HepG2 (cell line): Measurements from ENCODE around the gene C2CD2. TPM values are rescaled to one million over a fixed set of nuclear protein-coding genes. Genes with fewer than 3 reads are reported as not detected.
A peak's percentile ranks its signal among the peaks of the same experiment; 100 is the strongest.

Experiments
- ATAC-seq: fragments of 200-7000 bp; cut with Tn5 transposase; 3 replicates; pipeline ENCODE4 v1.9.1; 2020; ENCODE audit warnings: mild to moderate bottlenecking, moderate library complexity
- BruUV-seq: library from RNA; stranded (reverse); fragments of 400-500 nt; replicated peaks from 2 replicates; lab custom pipeline; 2021; lab: Mats Ljungman, UMichigan
- CTCF ChIA-PET: fragments of 300-600 bp; formaldehyde crosslinking; extraction: SDS; loops from one replicate; lab custom pipeline; 2021; ENCODE audit warnings: low total read pairs, inconsistent platforms, low intra/inter-chr PET ratio; lab: Yijun Ruan, JAX
- POLR2A ChIA-PET: fragments of 350-600 bp; sonication (Branson Sonifier 250); formaldehyde crosslinking; loops from one replicate; lab custom pipeline; 2020; ENCODE audit warnings: antibody characterized with exemption, inconsistent platforms; lab: Yijun Ruan, JAX
- DNase-seq: peaks from one replicate; pipeline ENCODE4 v3.0.0-alpha.2; 2015; ENCODE audit warnings: low spot score
- FAIRE-seq: peaks from 3 replicates; lab custom pipeline; 2011; peaks lifted over from hg19 to GRCh38; lab: Jason Lieb, UNC
- H2AFZ ChIP-seq: one replicate; pipeline ENCODE4 v1.6.1; 2011; ENCODE audit warnings: low read length, inconsistent platforms
- H3K27ac ChIP-seq: fragments of 300-600 bp; 3 replicates; pipeline ENCODE4 v1.8.0; 2011; ENCODE audit warnings: mixed run types, mild to moderate bottlenecking, mixed read lengths, low read length, inconsistent platforms; ENCODE audit not compliant: insufficient read depth; ENCODE audit errors: extremely low read length
- H3K27me3 ChIP-seq, 2 experiments: fragments of 200-600 bp in 1 of 2; 2 replicates in 1 of 2; 3 replicates in 1 of 2; pipeline versions ENCODE4 v1.6.0 to v1.8.0; 2011; ENCODE audit warnings: low read length in 2 of 2, mild to moderate bottlenecking in 2 of 2, moderate library complexity in 2 of 2, inconsistent platforms in 1 of 2; ENCODE audit not compliant: insufficient read depth in 2 of 2, control insufficient read depth in 1 of 2
- H3K36me3 ChIP-seq, 2 experiments: fragments of 200-600 bp in 1 of 2; replicated peaks in 1 of 2; 2 replicates in 1 of 2; 3 replicates in 1 of 2; pipeline versions ENCODE4 v1.5.1 to v1.8.0; 2011; ENCODE audit warnings: low read length in 2 of 2, inconsistent platforms in 1 of 2; ENCODE audit not compliant: insufficient read depth in 2 of 2, control insufficient read depth in 1 of 2
- H3K4me1 ChIP-seq: 2 replicates; pipeline ENCODE4 v1.5.1; 2012; ENCODE audit warnings: low read length, inconsistent platforms; ENCODE audit not compliant: insufficient read depth
- H3K4me2 ChIP-seq: 2 replicates; pipeline ENCODE4 v1.6.0; 2011; ENCODE audit warnings: low read depth, low read length, inconsistent platforms
- H3K4me3 ChIP-seq, 3 experiments: fragments of 200-600 bp in 1 of 3; sonication (generic), shearing (Covaris generic) in 1 of 3; replicated peaks in 1 of 3; 2 replicates each; pipeline ENCODE4 v1.5.1; 2011 to 2016; ENCODE audit warnings: low read length in 3 of 3, inconsistent platforms in 2 of 3, low read depth in 2 of 3, mild to moderate bottlenecking in 2 of 3, control low read depth in 1 of 3, mixed read lengths in 1 of 3; ENCODE audit not compliant: insufficient read depth in 1 of 3
- H3K79me2 ChIP-seq: one replicate; pipeline ENCODE4 v1.6.1; 2011; ENCODE audit warnings: low read length, inconsistent platforms; ENCODE audit not compliant: insufficient read depth
- H3K9ac ChIP-seq: 2 replicates; pipeline ENCODE4 v1.6.0; 2011; ENCODE audit warnings: mild to moderate bottlenecking, low read depth, low read length, inconsistent platforms; ENCODE audit not compliant: insufficient read depth
- H3K9me3 ChIP-seq: 2 replicates; pipeline ENCODE4 v1.5.1; 2012; ENCODE audit warnings: mild to moderate bottlenecking, low read length
- H4K20me1 ChIP-seq: 2 replicates; pipeline ENCODE4 v1.6.0; 2011; ENCODE audit warnings: inconsistent platforms, mild to moderate bottlenecking, low read length, moderate library complexity; ENCODE audit not compliant: insufficient read depth
- AGO1 ChIP-seq: fragments of 200-400 bp; formaldehyde crosslinking; IDR thresholded peaks from 2 replicates; pipeline ENCODE4 v1.6.1; 2017; ENCODE audit warnings: mild to moderate bottlenecking, low read depth, low read length, moderate library complexity; ENCODE audit not compliant: poor library complexity, severe bottlenecking
- CBX1 ChIP-seq: IDR thresholded peaks from one replicate; pipeline ENCODE4 v1.6.1; 2016; ENCODE audit warnings: antibody characterized with exemption, low read depth
- FUBP1 ChIP-seq: sonication (generic); formaldehyde crosslinking; IDR thresholded peaks from 2 replicates; pipeline ENCODE4 v1.5.1; 2020; ENCODE audit warnings: missing genetic modification reagents, mild to moderate bottlenecking, borderline replicate concordance
- MBNL3 ChIP-seq: fragments of 250-450 bp; sonication (Bioruptor Pico); conservative IDR thresholded peaks from 2 replicates; pipeline ENCODE4 v1.8.0; 2022; ENCODE audit warnings: mild to moderate bottlenecking, inconsistent platforms
- PHF5A ChIP-seq: IDR thresholded peaks from one replicate; pipeline ENCODE4 v1.6.1; 2018; ENCODE audit warnings: low read depth, missing genetic modification reagents; ENCODE audit not compliant: unreplicated experiment
- TBL1XR1 ChIP-seq: fragments of 150-350 bp; IDR thresholded peaks from 2 replicates; pipeline ENCODE4 v1.6.1; 2014; ENCODE audit warnings: borderline replicate concordance, low read length; ENCODE audit not compliant: partially characterized antibody
- ZFP82 ChIP-seq: sonication (generic); formaldehyde crosslinking; IDR thresholded peaks from 2 replicates; pipeline ENCODE4 v1.5.1; 2020; ENCODE audit warnings: mild to moderate bottlenecking, missing genetic modification reagents, borderline replicate concordance
- ZNF234 ChIP-seq: sonication (generic); formaldehyde crosslinking; conservative IDR thresholded peaks from 2 replicates; pipeline ENCODE4 v1.5.1; 2020; ENCODE audit warnings: mild to moderate bottlenecking, missing genetic modification reagents
- ZNF446 ChIP-seq: sonication (generic); formaldehyde crosslinking; IDR thresholded peaks from 2 replicates; pipeline ENCODE4 v1.5.0; 2020; ENCODE audit warnings: mild to moderate bottlenecking, missing genetic modification reagents
- ZNF605 ChIP-seq: sonication (generic); formaldehyde crosslinking; IDR thresholded peaks from 2 replicates; pipeline ENCODE4 v1.8.0; 2022; ENCODE audit warnings: mild to moderate bottlenecking, missing genetic modification reagents
- WGBS: methylation state at CpG from one replicate; pipeline ENCODE4 v1.1.6; 2017; ENCODE audit warnings: low lambda C conversion rate; 5-methylcytosine and 5-hydroxymethylcytosine counted together
- in situ Hi-C: cut with HindIII; loops from 2 replicates; pipeline ENCODE4 v1.10.0; 2017; ENCODE audit warnings: low pct_unique_long_range_greater_than_20kb; ENCODE audit not compliant: extremely low pct_ligation_motif_present
- intact Hi-C: fragments of 100-400 bp; cut with micrococcal nuclease; formaldehyde crosslinking; loops from one replicate; pipeline ENCODE4 v1.10.0; 2022; ENCODE audit not compliant: unreplicated experiment
- polyA plus RNA-seq, 8 experiments: library from polyadenylated mRNA; depleted of rRNA in 3 of 8; stranded (reverse) in 7 of 8; unstranded in 1 of 8; fragments of >200 nt; fragmentation: Illumina TruSeq in 4 of 8; extraction: Trizol in 4 of 8; gene quantifications; 2 replicates each; pipeline versions ENCODE4 v1.2.1 to v1.2.3, GENCODE V29; 2011 to 2016; ENCODE audit warnings: low read depth in 4 of 8, missing spikeins in 1 of 8, mixed read lengths in 1 of 8; ENCODE audit not compliant: insufficient read depth in 1 of 8
- total RNA-seq, 5 experiments: library from RNA; depleted of rRNA; stranded (reverse); fragments of >200 nt; fragmentation: Illumina TruSeq; extraction: Trizol; gene quantifications; 2 replicates each; pipeline ENCODE4 v1.2.3, GENCODE V29; 2016; ENCODE audit warnings: low read depth in 1 of 5
- TF ChIP-seq, protein P1 (sequence below): sonication (generic); formaldehyde crosslinking; IDR thresholded peaks from 2 replicates; pipeline ENCODE4 v1.4.0; 2020; ENCODE audit warnings: missing genetic modification reagents
- TF ChIP-seq, protein P2 (sequence below): sonication (generic); formaldehyde crosslinking; IDR thresholded peaks from 2 replicates; pipeline ENCODE4 v1.5.0; 2020; ENCODE audit warnings: mild to moderate bottlenecking, missing genetic modification reagents
- TF ChIP-seq, protein P3 (sequence below): sonication (generic); formaldehyde crosslinking; IDR thresholded peaks from 2 replicates; pipeline ENCODE4 v1.5.0; 2020; ENCODE audit warnings: missing genetic modification reagents

The C2CD2 gene
- total and polyA plus RNA-seq, 2 of the 13 experiments (the other 11 are each of a cell fraction or from before 2014, with no cell fraction given): 12.5 to 19.7 TPM

- TF ChIP-seq, protein P1, sequence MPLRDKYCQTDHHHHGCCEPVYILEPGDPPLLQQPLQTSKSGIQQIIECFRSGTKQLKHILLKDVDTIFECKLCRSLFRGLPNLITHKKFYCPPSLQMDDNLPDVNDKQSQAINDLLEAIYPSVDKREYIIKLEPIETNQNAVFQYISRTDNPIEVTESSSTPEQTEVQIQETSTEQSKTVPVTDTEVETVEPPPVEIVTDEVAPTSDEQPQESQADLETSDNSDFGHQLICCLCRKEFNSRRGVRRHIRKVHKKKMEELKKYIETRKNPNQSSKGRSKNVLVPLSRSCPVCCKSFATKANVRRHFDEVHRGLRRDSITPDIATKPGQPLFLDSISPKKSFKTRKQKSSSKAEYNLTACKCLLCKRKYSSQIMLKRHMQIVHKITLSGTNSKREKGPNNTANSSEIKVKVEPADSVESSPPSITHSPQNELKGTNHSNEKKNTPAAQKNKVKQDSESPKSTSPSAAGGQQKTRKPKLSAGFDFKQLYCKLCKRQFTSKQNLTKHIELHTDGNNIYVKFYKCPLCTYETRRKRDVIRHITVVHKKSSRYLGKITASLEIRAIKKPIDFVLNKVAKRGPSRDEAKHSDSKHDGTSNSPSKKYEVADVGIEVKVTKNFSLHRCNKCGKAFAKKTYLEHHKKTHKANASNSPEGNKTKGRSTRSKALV: no peak
- TF ChIP-seq ZNF605 (no peak), TBL1XR1 (no peak), ZFP82 (CRISPR knock-in tag) (no peak), ZNF234 (CRISPR knock-in tag) (no peak)
- TF ChIP-seq, protein P2, sequence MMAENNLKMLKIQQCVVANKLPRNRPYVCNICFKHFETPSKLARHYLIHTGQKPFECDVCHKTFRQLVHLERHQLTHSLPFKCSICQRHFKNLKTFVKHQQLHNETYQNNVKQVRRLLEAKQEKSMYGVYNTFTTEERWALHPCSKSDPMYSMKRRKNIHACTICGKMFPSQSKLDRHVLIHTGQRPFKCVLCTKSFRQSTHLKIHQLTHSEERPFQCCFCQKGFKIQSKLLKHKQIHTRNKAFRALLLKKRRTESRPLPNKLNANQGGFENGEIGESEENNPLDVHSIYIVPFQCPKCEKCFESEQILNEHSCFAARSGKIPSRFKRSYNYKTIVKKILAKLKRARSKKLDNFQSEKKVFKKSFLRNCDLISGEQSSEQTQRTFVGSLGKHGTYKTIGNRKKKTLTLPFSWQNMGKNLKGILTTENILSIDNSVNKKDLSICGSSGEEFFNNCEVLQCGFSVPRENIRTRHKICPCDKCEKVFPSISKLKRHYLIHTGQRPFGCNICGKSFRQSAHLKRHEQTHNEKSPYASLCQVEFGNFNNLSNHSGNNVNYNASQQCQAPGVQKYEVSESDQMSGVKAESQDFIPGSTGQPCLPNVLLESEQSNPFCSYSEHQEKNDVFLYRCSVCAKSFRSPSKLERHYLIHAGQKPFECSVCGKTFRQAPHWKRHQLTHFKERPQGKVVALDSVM (CRISPR knock-in tag): no peak
Measured at GRCh38 chr21:41974752-41975053, 20.9 kb upstream of the C2CD2 start (continued).

DNA sequence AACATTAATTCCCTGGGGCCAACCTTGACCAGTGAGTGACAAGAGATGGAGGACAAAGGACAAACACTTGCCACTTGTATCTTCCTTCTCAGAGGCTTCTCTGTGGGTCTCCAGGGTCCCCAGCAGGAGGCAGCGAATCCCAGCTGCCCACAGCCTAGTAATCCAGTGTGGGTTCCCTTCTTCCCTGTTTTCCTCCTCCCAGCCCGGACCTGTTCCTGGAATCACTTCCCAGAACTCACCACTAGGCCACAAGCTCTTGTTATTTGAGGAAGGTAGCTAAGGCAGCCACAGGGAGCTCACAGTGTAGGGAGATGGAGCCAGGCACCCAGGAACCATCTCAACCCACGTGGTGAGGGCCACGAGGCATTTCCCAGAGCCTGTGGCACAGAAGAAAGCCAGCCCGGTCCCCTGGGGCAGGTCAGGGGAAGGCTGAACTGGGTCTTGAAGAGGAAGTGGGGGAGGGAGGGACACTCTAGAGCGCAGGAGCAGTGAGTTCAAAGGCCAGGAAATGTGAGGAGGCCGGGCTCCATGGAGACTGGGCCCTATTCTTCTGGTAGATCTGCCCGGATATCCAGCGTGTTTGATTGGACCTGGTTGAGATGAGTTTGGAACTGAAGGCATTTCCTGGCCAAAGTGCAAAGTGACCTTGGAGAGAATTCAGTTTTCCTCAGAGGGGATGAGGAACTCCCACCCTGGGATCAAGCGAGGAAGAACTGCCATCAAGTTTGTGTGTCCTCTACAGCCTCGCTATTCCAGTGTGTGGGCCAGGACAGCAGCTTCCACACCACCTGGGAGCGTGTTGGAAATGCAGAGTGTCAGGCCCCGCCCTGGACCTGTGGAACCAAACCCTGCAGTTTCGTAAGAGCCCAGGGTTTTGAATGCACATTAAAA lies 20.3 kb upstream of the C2CD2 start:
- H3K36me3 ChIP-seq: no peaks in the 10 kb centered on the region
- POLR2A ChIA-PET: interaction anchor here (0.8 to 1.6 kb wide), 4 partner anchors 13 to 48 kb away, joined by 3 to 8 read pairs (median 4); no protein-coding TSS in a partner anchor
- 0 out of 2 replicates have a peak, but pooled peaks cover 2% of the 10 kb centered on the region for H3K9me3 ChIP-seq
- intact Hi-C loops: loop anchor here (2.0 kb wide), 1 partner anchor 13 kb away; no protein-coding TSS in a partner anchor
- no peaks in the 10 kb centered on the region for H4K20me1 ChIP-seq
- H3K4me1 ChIP-seq: peaks cover 45% of the 10 kb centered on the region
- H3K79me2 ChIP-seq: no peaks in the 10 kb centered on the region
- ATAC-seq: peak; percentile 84
- in situ Hi-C loops: no loop called here
- CTCF ChIA-PET: no interaction called here
- peak overlapping the region in 2 of 3 experiments; percentile 10 to 56; a peak in 2 of 6 replicates for H3K4me3 ChIP-seq
- no peak overlapping the region; the same call in 1 of the 2 replicates for H3K9ac ChIP-seq
- BruUV-seq: no TSS peak
- H3K27me3 ChIP-seq: no peaks in the 10 kb centered on the region
- peak; percentile 50 for DNase-seq
- no peak overlapping the region for H2AFZ ChIP-seq
- WGBS: 26% methylated on average over 9 of the region's 14 CpGs
- peak overlapping the region; percentile 79 for H3K4me2 ChIP-seq
- peak; percentile 64 for FAIRE-seq
- H3K27ac ChIP-seq: no peak overlapping the region
- TF ChIP-seq, protein P3, sequence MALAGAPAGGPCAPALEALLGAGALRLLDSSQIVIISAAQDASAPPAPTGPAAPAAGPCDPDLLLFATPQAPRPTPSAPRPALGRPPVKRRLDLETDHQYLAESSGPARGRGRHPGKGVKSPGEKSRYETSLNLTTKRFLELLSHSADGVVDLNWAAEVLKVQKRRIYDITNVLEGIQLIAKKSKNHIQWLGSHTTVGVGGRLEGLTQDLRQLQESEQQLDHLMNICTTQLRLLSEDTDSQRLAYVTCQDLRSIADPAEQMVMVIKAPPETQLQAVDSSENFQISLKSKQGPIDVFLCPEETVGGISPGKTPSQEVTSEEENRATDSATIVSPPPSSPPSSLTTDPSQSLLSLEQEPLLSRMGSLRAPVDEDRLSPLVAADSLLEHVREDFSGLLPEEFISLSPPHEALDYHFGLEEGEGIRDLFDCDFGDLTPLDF (CRISPR knock-in tag): no peak
- TF ChIP-seq FUBP1 (CRISPR knock-in tag) (no peak), ZNF446 (CRISPR knock-in tag) (no peak), CBX1 (no peak), PHF5A (CRISPR knock-in tag) (no peak), MBNL3 (no peak), AGO1 (no peak)
